HG03442 (cell line): Measurements from ENCODE around the gene WWOX.

ENCODE experiments used
- ATAC-seq: cut with Tn5 transposase; IDR thresholded peaks from one replicate; pipeline ENCODE4 v1.9.1; 2021; ENCODE audit warnings: mild to moderate bottlenecking, moderate library complexity; ENCODE audit not compliant: unreplicated experiment

WWOX gene

GRCh38 chr16:78800523-78800922, 701.1 kb downstream of the WWOX start:
- ATAC-seq = no peak

GRCh38 chr16:78804058-78804735, 704.7 kb downstream of the WWOX start:
- ATAC-seq = no peak

DNA sequence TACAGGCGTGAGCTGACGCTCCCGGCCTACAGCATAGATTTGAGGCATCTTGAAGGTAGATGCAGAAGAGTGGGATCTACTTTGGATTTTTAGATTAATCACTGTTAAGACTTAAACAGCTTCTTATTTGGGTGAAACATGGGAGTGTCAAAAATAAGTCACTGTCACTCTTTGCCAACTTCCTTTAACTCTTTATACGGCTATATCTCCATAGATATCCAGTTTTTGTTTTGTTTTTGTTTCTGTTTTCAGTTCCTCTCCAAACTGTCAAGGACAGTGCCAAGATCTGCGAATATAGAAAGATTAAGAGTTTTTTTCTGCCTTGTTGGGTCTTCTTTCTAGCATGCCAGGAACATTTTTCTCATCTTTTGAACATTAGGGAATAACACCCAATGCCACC, 706.1 kb downstream of the WWOX start:
- ATAC-seq = no peak

- ATAC-seq = no peak
Observed at GRCh38 chr16:78811247-78811646, 711.8 kb downstream of the WWOX start.

GRCh38 chr16:78812582-78812981, 713.1 kb downstream of the WWOX start:
- ATAC-seq = no peak

DNA sequence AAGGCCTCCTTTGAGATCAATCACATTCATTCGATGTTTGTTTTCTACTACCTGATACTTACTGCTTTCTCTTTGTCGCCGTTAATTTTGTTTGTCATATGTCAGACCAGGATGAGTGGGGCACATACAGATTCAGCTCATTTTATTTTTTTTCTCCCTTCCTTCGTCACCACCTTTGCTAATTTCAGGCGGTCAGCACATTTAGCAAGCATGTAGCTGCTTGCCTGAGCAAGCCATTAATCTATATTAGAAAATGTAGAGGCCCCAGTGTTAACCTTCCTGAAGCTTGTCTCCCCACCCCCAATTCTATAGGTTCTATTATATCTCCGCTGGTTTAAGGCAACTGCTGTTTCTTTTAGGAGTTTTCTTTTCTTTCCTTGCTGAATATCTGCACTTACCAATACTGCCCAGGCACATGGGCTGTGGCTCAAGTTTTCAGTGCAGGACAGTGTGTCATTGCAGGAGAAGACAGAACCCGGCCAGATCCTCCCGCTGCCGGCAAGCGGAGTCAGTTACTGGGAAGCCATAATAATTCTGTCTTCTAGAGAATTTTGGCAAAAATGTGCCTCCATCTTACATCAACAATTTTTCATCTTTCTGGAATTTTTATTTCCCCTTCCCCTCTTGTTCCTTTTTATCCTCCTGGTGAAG, 714.3 kb downstream of the WWOX start:
- no peak for ATAC-seq

- ATAC-seq = no peak
Observed at GRCh38 chr16:78815713-78816112, 716.3 kb downstream of the WWOX start.

- no peak for ATAC-seq
Observed at GRCh38 chr16:78816499-78817195, 717.2 kb downstream of the WWOX start.

GRCh38 chr16:78817200-78817739, 717.8 kb downstream of the WWOX start:
- no peak for ATAC-seq

DNA sequence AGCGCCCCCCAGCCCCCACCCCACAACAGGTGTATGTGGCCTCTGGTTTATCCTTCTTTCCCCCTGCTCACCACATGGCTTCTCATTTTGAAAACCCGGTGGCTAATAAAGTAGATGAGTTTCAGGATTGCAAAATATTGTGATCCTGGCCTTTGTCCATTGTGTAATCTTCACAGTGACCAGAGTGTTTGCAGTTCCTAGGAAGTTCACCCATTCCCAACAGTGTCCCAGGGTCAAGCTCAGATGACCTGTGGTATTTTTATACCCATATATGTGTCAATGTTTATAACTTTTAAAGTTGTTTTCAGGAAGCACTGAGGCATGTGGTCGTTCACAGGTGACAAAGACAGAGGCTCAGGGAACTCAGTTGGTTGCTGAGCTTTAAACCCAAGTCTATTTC, 721.9 kb downstream of the WWOX start:
- no peak for ATAC-seq

GRCh38 chr16:78822509-78822908, 723.1 kb downstream of the WWOX start:
- no peak for ATAC-seq

- no peak for ATAC-seq
Observed at GRCh38 chr16:78823027-78823426, 723.6 kb downstream of the WWOX start.

DNA sequence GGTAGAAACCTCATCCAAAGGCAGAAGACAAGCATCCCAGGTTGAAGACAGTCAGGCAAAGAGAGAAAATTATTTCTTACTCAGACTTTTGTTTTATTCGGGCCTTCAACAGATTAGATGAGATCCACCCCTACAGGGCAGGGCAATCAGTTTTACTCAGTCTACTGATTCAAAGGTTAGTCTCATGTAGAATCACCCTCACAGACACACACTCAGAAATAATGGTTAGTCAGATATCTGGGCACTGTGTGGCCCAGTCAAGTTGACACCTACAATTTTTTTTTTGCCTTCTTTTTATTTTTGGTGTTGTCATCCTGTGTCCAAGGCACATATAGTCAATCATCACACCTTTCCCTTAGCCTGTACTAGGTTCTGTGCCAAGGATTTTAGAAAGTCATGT, 729.8 kb downstream of the WWOX start:
- no peak for ATAC-seq

DNA sequence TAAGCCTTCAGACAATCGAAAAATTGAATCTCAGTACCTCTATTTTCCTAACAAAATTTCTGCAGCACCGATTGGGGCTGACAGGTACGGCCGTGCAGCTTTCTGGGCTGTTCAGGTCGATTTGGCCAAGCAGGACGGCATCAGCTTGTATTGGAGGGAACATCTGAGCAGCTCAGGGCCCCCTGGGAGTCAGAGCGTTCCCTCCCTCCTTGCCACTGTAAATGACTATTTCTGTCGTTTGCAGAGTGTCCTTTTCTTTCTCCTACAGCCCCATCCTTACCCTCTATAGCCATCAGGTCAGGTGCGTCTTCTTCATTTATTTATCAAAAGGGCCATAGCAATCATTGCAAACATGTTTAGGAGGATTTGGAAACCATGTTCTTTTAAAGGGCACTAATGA, 731.1 kb downstream of the WWOX start:
- ATAC-seq = no peak

DNA sequence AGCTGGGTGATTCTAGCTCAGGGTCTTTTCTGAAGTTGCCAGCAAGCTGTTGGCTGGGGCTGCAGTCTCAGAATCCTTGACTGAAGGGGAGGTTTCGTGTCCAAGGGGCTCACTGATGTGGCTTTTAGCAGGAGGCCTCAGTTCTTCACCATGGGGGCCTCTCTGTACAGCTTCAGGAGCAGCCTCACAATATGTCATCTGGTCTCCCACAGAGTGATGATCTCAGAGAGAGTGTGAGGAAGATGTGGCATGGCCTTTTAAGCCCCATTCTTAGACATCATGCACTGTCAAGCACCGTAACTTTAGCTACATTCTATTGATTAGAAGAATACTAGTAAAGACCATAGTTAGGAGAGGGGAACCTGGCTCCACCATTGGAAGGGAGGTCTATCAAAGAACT, 732.6 kb downstream of the WWOX start:
- no peak for ATAC-seq

- ATAC-seq = no peak
Observed at GRCh38 chr16:78836802-78837491, 737.5 kb downstream of the WWOX start.

DNA sequence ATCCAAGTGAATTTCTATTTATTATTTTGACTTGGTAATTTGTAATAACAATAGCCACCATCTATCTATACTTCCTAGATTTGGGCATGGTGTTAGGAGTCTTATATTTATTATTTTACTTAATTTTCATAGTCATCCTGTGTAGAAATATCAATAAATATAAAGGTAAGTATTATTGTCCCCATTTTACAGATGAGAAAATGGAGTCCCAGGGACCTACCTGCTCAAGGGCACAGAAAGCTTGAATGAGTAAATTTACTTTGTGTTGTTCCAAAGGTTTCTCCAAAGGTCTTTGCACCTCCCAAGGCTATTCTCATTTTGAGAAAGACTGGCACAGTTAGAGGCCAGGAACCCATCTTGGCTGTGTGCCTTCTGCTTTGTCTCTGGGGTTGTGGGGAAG, 738.3 kb downstream of the WWOX start:
- no peak for ATAC-seq

GRCh38 chr16:78838276-78838675, 738.8 kb downstream of the WWOX start:
- ATAC-seq = no peak

DNA sequence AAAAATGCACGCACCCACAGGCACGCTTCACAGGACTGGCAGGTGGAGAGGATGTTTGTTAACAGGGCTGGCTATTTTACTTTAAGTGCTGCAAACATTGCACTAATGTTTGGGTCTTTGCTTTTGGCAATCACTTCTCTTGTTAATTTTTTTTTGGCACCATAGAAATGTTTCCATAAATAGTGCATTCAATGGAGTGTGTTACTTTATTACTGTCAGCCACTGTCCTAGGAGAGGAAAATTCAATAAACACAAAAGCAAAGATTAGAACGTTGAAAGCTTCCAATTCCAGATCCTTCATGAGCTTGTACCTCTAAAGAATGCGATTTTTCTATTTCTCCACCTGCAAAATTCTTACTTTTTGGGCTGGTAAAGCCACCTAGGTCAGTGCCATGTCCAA, 743.5 kb downstream of the WWOX start:
- no peak for ATAC-seq

DNA sequence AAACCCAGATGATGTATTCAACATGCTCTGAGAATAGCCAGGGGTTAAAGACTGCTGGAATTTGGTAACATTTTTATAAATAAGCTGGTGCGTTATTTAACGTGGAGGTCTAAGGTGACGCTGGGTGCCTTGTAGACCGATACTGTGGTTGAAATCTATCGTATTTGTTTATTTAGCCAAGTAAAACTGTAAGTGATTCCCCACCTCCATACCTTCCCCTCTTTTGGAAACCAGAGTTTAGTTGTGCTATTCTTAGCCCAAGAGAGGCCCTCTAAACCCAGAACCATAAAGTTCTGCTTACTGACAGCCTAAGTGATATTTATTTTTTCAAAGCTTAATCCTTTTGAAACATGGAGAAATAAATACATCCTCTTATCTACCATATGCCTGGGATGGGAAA, 744.5 kb downstream of the WWOX start:
- no peak for ATAC-seq

GRCh38 chr16:78844682-78845081, 745.2 kb downstream of the WWOX start:
- ATAC-seq = no peak
